Stimulated activated CD8-positive, alpha-beta memory T cell treated with anti-CD3 and anti-CD28 coated beads, Interleukin-12 subunit alpha, Interleukin-12 subunit beta, amount 100 ng/mL, for 24 hours (primary cell): ENCODE data around the gene PACRG.

Source experiments
- DNase-seq: peaks from one replicate; pipeline ENCODE4 v3.0.0-alpha.2; 2020; ENCODE audit errors: extremely low read depth

The PACRG gene

DNA sequence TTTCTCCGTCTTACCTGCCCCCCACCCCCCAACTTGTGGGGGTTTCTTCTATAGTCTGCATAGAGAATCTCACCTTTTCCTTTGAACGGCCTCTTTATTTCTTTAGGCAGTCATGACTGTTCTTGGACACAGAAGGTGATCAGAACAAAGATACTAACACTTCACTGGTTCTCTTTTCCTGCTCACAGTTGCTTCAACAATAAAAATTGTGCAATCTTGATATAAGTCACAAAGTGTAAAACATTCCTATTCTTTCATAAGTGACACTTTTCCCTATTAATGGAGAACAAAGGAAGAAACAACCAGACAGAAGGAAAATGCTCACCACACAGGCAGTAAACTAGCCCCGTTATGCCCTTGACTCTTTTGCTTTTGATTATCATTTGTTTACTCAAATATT, 448.3 kb downstream of the PACRG start:
- no peak for DNase-seq

DNA sequence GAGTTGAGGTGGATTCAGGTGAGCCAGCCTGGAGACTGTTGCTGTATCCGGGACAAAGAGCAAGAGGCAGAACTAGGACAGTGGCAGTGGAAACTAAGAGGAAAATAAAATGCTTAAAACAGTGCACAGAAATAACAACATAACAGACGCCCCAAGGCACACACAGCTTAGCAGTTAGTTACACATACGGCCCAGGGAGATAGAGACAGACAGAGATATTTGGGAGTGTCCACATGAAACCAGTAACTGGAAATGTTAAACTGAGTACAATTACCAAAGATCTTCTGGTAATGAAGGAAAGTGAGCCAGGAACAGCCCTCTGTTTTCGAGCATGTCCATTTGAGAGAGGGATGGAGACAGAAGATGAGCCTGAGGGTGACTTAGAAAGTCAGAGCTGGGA, 449.2 kb downstream of the PACRG start:
- no peak for DNase-seq

GRCh38 chr6:163177892-163178420, 450.2 kb downstream of the PACRG start:
- no peak for DNase-seq

DNA sequence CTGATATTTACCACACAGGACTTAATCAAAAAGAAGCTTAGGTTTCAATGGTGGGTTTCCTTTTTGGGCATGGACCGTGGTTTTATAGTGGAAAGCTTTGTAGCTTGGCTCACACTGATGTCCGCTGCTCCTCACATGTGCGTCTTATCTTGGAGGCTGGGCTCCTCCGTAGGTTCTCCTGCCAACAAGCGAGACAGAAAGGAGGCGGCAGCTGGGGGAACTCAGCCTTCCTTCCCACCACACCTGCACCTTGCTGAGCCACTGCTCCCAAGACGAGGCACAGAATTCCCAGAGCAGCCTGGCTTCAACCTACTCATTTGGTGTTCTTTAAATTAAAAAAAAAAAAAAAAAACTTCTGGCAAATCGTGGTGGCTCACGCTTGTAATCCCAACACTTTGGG, 451.3 kb downstream of the PACRG start:
- DNase-seq: no peak

GRCh38 chr6:163179721-163180120, 451.9 kb downstream of the PACRG start:
- DNase-seq: no peak

DNA sequence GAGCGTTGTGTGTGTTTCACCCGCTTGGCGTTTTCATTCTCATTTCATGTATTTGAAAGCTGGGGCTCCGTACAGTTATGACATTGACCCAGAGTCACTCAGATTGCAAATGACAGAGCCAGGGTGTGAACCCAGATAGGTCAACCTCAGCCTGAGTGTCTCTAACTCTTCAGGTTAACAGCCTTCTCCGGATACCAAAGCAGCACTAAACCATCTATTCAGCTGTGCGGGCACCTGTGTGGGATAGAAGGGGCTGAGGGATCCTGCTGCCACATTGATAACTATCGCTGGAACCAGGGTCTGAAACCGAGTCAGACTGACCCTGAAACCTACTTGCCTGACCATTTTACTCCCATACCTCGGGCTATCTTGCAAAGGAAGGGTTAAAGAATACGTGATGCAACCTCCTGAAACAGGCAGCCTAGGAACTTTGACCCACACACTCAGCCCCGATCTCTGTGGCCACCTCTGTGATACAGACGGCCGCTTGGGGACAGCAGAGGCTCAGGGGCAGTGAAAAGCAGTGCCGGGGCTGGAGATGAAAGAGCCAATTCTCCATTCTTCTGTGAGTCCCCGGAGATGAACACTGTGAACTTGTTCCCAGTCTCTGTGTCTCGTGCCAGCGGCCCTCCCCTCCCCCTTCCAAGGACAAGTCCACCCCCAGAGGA, 453.2 kb downstream of the PACRG start:
- DNase-seq: no peak

GRCh38 chr6:163181666-163182180, 453.9 kb downstream of the PACRG start:
- DNase-seq: no peak

GRCh38 chr6:163182696-163183095, 454.9 kb downstream of the PACRG start:
- DNase-seq: no peak

DNA sequence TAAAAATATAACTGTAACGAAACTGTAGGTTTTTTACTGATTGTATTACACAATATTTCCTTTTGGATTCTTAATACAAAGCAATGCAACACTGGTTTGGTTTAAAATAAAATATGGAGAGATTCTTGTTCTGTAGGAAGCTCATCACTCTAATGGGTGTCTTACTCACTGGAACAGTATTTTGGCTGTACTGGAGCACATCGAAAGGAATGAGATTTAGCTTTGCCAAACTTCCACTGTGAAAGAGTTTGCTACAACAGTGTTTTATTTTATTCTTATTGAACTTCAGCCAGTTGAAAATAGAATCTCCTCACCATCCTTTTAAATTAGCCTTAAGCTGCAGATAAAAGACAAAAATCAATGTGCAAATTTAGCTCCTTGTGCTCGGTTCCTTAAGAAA, 456.0 kb downstream of the PACRG start:
- no peak for DNase-seq

DNA sequence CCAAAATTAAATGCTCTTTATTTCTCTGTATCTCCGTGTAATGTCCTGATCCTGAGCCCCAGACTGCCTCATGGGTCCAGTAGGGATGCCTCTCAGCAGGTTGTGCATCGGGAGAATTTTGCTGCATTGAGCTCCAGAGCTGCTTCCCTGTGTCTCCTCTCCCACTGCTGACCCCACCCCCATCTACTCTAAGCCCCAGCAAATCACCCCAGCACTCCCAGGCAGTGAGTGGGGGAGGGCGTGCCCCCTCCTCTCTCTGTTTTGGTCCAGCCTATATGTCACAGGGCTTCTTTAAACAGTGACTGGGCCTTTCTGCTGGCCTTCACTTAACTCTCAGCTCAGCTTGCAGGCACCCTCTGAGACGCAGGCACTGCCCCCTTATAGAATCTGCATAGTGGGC, 458.0 kb downstream of the PACRG start:
- no peak for DNase-seq

DNA sequence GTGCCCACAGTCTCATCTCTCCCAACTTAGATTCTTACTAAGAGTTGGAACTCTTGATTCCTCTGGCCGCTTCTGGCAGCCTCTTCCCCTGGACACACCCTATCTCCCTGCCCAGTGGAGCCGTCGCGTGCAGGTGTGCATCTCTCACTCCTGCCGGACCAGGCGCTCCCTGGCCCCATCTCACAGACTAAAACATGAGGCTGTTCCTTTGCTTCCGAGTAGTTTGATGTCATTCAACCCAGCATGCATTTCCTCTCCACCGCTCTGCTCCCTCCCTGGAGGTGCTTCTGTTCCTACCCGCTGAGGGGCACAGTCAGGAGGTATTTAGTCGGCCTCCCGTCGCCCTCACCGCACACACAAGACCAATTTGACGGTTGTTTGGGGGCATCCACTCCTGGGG, 458.8 kb downstream of the PACRG start:
- no peak for DNase-seq

GRCh38 chr6:163187201-163187600, 459.4 kb downstream of the PACRG start:
- DNase-seq: no peak

DNA sequence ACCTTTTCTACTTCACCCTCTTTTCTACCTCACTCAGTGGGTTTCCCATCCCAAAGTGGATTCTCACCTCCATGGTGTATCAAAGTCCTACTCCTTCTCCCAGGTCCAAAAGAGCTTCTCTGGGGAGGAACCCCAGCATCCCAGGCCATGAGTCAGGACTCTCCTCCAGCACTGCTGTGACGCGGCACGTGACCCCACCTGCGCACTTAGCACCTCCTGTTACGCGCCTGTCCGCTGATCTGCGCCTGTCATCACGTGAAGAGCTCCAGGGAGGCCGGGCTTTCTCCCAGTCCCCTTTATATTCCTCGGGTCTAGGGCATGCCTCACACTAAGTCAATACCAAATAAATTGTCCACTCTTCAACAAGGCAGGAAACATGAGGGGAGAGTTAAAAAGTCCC, 459.8 kb downstream of the PACRG start:
- no peak for DNase-seq

DNA sequence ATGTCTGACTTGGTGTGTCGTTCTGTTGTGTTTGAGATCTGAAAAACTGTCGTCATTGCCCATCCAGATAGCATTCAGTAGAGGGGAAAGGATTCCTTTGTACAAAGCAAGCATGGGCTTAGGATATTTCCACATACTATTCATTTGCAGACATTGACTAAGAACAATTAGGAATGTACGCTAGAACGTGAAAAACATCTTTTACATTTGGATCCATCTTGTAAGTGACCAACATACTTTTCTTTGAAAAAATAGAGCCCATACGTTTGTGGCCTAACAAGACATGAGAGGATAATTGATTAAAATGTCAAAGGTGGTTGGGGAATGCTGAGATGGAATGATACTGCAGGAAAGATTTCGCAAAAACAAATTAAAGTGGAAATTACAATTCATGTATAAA, 461.0 kb downstream of the PACRG start:
- DNase-seq: no peak

DNA sequence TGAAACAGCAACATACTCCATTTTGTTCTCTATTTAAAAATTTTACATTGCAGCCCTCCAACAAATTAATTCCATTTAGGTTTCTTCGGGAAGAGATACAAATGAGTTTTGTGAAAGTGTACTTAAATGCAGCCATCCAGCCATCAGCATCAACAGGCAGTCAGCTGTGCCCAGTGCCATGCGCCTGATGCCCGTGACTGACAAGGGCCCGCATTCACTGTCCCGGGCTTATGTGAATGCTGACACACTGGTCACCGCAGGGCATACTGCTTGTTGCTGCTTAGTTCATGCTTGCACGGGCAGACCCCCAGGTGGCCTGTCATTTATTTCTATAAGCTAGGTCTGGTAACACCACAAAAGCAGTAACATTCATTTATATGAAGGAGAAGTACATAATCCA, 461.8 kb downstream of the PACRG start:
- no peak for DNase-seq

- DNase-seq: no peak
These were observed 463.0 kb downstream of the PACRG start for GRCh38 chr6:163190786-163191185.

GRCh38 chr6:163191704-163192537, 464.1 kb downstream of the PACRG start:
- DNase-seq: no peak

- DNase-seq: no peak
These were observed 464.8 kb downstream of the PACRG start for GRCh38 chr6:163192591-163192990.

DNA sequence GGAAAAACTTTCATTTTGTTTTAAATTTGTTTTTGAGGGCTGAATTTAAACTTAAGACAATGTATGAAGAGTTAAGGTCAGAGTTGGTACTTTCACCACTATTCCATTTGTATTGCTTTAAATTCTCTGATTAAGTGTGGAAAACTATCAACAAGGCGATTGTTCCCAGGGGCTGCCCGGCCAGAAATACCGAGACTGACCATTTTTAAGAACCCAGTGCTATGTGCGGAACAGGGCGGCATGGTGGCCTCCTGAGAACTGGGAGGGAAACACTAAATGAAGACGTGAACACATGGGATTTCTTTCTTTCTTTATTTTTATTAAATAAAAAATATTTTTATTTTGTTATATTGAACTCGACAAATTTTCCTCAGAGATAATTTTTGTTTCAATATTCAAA, 465.6 kb downstream of the PACRG start:
- no peak for DNase-seq

DNA sequence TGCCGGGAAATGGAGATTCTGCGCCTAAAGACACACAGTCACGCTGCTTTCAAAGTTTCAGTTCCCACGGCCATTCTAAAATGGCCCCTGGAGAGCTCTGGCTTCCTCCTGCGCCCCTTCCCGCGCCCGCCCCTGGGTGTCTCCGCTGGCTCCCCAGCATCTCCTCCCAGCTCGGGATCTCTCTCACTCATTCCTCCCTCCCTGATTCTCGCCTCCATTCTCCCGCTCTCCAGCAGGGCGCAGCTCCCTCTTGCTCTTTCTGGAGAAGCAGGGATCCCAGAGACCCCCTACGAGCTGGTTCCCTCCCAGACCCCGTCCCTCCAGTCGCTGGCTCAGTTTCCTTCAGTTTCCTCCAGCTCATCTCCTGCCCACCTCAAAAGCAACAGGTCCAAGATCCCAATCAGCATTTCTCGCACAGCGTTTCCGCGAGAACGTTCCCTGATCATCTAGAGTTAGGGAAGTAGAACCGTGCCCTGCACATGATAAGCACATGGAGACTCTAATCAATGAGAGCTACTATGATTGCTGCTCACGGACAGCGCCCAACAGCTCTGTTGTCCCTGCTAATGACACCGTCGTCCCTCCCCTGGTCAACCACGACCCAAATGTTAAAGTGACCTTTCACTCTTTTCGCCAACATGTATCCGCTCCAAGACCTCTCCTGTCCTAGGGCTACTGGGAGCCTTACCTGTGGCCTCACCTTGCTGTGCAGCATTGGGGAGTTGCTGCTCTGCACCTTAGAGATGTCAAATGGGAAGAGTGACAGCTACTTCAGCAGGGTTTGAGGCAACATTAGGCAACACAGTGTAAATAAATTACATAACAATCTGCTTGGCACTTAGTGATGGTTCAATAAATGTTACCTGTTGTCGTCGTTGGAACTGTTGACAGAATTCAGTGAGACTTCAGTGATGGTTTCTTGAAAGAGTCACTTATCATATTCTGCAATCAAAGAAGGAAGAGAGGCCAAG, 468.2 kb downstream of the PACRG start:
- DNase-seq: no peak

DNA sequence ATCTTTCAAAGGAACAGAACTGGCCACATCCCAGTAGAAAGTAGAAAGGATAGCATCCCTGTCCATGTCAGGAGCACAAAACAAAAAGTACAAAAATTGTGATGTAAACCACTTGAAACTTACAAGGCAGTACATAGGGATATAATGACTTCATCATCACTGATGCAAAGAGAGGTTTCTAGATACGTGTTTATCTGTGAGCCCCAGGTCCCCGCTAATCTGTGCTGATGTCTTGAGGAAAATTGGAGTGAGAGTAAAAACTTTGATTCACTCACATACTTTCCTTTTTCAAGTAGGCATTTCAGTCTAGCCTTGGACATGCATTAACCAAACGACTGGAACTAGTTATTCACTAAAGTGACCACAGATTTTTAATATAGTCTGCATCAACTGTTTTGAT, 470.1 kb downstream of the PACRG start:
- DNase-seq: no peak

DNA sequence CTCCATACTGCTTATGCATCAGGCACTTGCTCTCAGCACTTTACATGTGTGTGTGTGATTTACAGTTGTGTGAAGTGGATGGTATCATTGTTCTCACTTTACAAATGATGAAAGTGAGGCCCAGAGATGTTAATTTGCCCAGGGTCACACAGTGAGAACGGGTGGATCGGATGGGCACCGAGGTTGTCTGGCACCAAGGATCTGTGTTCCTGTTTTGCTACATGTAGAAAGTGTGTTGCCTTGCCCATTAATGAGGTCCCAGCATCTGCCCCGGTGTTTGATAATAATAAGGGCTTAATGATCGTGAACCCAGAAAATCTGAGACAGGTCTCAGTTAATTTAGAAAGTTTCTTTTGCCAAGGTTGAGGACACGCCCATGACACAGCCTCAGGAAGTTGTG, 470.6 kb downstream of the PACRG start:
- DNase-seq: no peak
